NT2/D1 (cell line): ENCODE measurements around the gene TNPO3.

Experiments used
- SUZ12 ChIP-seq: IDR thresholded peaks from 2 replicates; pipeline ENCODE4 v1.6.1; 2011; ENCODE audit not compliant: insufficient read length, insufficient read depth; ENCODE audit errors: extremely low read depth
- ZNF274 ChIP-seq: IDR thresholded peaks from 2 replicates; pipeline ENCODE4 v1.6.1; 2011; ENCODE audit warnings: mild to moderate bottlenecking, low read depth, low read length

DNA sequence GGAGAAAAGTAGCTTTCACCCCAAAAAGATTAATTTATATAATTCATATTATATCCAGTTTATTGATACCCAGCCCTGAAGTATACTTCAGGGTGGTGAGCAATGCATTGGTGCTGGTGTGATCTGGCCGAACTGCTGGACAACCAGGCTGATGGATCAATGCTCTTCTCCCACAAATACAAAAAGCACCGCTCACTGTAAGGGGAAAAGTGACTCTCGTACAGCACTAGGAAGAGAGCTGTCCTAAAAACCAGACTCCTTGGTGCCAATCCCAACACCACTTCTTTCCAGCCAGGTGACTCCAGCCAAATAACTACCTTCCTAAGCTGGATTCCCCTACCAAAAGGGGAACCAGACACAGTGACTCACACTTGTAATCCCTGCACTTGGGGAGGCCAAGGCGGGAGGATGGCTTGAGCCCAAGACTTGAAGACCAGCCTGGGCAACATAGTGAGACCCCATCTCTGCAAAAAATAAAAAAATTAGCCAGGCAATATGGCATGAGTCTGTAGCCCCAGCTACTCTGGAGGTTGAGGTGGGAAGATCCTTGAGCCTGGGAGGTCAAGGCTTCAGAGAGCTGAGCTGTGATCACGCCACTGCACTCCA is 13.1 kb upstream of the TNPO3 start:
- TF ChIP-seq ZNF274, result no peak
- TF ChIP-seq SUZ12, result no peak
